A549 (cell line): ENCODE data around the gene MLPH. TPM values are rescaled to one million over a fixed set of nuclear protein-coding genes. Genes with fewer than 3 reads are reported as not detected.
"Not testable (repeated sequence)": the region's sequence is repeated elsewhere in the genome, so short reads cannot be mapped to it uniquely, and the experiment has no call there.

Source experiments
- ATAC-seq, 2 experiments: fragments of 200-7000 bp in 1 of 2; fragments of >200 bp in 1 of 2; cut with Nextera tagmentation in 1 of 2; cut with Tn5 transposase in 1 of 2; 3 replicates each; pipeline versions ENCODE4 v1.8.0 to v1.9.1; 2018 to 2020; ENCODE audit warnings: mild to moderate bottlenecking in 1 of 2, moderate library complexity in 1 of 2
- CTCF ChIA-PET: fragments of 300-600 bp; sonication (Branson Sonifier 250); formaldehyde crosslinking; extraction: SDS; loops from one replicate; lab custom pipeline; 2021; ENCODE audit warnings: antibody characterized with exemption, inconsistent platforms; lab: Yijun Ruan, JAX
- POLR2A ChIA-PET: fragments of 350-600 bp; formaldehyde crosslinking; extraction: SDS; loops from one replicate; lab custom pipeline; 2021; ENCODE audit warnings: antibody characterized with exemption, inconsistent platforms; lab: Yijun Ruan, JAX
- DNase-seq, 2 experiments: peaks; one replicate each; pipeline versions ENCODE4 v3.0.0 to v3.0.0-alpha.2; 2011 to 2016; ENCODE audit warnings: low read depth in 1 of 2, low spot score in 1 of 2
- FAIRE-seq: peaks from 2 replicates; lab custom pipeline; 2011; peaks lifted over from hg19 to GRCh38; lab: Jason Lieb, UNC
- H3K27ac ChIP-seq, 2 experiments: fragments of >200 bp; sonication (Bioruptor Twin); formaldehyde crosslinking; 3 replicates each; pipeline ENCODE4 v1.5.1; 2016 to 2017
- H3K4me1 ChIP-seq: fragments of >200 bp; sonication (Bioruptor Twin); formaldehyde crosslinking; 3 replicates; pipeline ENCODE4 v1.6.1; 2016
- H3K4me2 ChIP-seq: fragments of >200 bp; sonication (Bioruptor Twin); formaldehyde crosslinking; 3 replicates; pipeline ENCODE4 v1.6.1; 2016
- H3K4me3 ChIP-seq: fragments of >200 bp; sonication (Bioruptor Twin); formaldehyde crosslinking; 3 replicates; pipeline ENCODE4 v1.5.1; 2016
- H3K9me3 ChIP-seq: fragments of >200 bp; sonication (Bioruptor Twin); formaldehyde crosslinking; 3 replicates; pipeline ENCODE4 v1.6.1; 2016
- ATOH8 ChIP-seq: fragments of 250-450 bp; sonication (Bioruptor Pico); IDR thresholded peaks from 2 replicates; pipeline ENCODE4 v1.5.0; 2020; ENCODE audit warnings: low read depth, mild to moderate bottlenecking, moderate library complexity
- CEBPB ChIP-seq, 2 experiments: fragments of >200 bp in 1 of 2; sonication (Bioruptor Twin) in 1 of 2; formaldehyde crosslinking in 1 of 2; IDR thresholded peaks; 2 replicates each; pipeline ENCODE4 v1.6.1; 2012 to 2016
- CHD4 ChIP-seq: fragments of 200-600 bp; sonication (generic); IDR thresholded peaks from 2 replicates; pipeline ENCODE4 v1.6.1; 2016; ENCODE audit warnings: antibody characterized with exemption, mild to moderate bottlenecking, borderline replicate concordance
- EHF ChIP-seq: fragments of 250-450 bp; sonication (Bioruptor Pico); IDR thresholded peaks from 2 replicates; pipeline ENCODE4 v1.5.0; 2020; ENCODE audit warnings: mild to moderate bottlenecking
- ELK1 ChIP-seq: fragments of 150-350 bp; IDR thresholded peaks from 2 replicates; pipeline ENCODE4 v1.6.1; 2014; ENCODE audit warnings: low read depth, mild to moderate bottlenecking, low read length
- EP300 ChIP-seq, 2 experiments: fragments of >200 bp; sonication (Bioruptor Twin); formaldehyde crosslinking; IDR thresholded peaks; 2 replicates in 1 of 2; 3 replicates in 1 of 2; pipeline ENCODE4 v1.6.1; 2016 to 2017
- FOSL2 ChIP-seq, 2 experiments: fragments of 450-650 bp in 1 of 2; fragments of >200 bp in 1 of 2; sonication (Bioruptor Twin) in 1 of 2; formaldehyde crosslinking; IDR thresholded peaks; 2 replicates each; pipeline versions ENCODE4 v1.5.0 to v1.6.1; 2016 to 2020; ENCODE audit warnings: mild to moderate bottlenecking in 1 of 2, moderate library complexity in 1 of 2
- GATA3 ChIP-seq: IDR thresholded peaks from 2 replicates; pipeline ENCODE4 v1.6.1; 2012; ENCODE audit warnings: borderline replicate concordance
- HOXB13 ChIP-seq: fragments of 250-450 bp; sonication (Bioruptor Pico); IDR thresholded peaks from 2 replicates; pipeline ENCODE4 v1.5.0; 2020; ENCODE audit warnings: low read depth, mild to moderate bottlenecking, moderate library complexity
- MAFK ChIP-seq: fragments of 450-650 bp; IDR thresholded peaks from 2 replicates; pipeline ENCODE4 v1.6.1; 2014; ENCODE audit not compliant: partially characterized antibody
- MYC ChIP-seq: IDR thresholded peaks from 2 replicates; pipeline ENCODE4 v1.6.1; 2012; ENCODE audit warnings: mild to moderate bottlenecking, inconsistent platforms, low read length, improper control_type of control experiment, borderline replicate concordance
- NFE2L2 ChIP-seq: fragments of 150-350 bp; conservative IDR thresholded peaks from 2 replicates; pipeline ENCODE4 v1.6.1; 2014; ENCODE audit warnings: low read length
- NR3C1 ChIP-seq: fragments of >200 bp; sonication (Bioruptor Twin); formaldehyde crosslinking; IDR thresholded peaks from 3 replicates; pipeline ENCODE4 v1.6.1; 2017
- POLR2AphosphoS2 ChIP-seq: conservative IDR thresholded peaks from 2 replicates; pipeline ENCODE4 v1.6.1; 2012; ENCODE audit warnings: low read length, improper control_type of control experiment, inconsistent platforms
- RCOR1 ChIP-seq: fragments of 150-350 bp; IDR thresholded peaks from 2 replicates; pipeline ENCODE4 v1.6.1; 2014; ENCODE audit warnings: antibody characterized with exemption, low read length, low read depth
- SMC3 ChIP-seq: fragments of >200 bp; sonication (Bioruptor Twin); formaldehyde crosslinking; IDR thresholded peaks from 3 replicates; pipeline ENCODE4 v1.6.1; 2018; ENCODE audit warnings: inconsistent platforms
- TP53 ChIP-seq: fragments of 250-450 bp; sonication (Bioruptor Pico); IDR thresholded peaks from 2 replicates; pipeline ENCODE4 v1.5.0; 2021; ENCODE audit warnings: mild to moderate bottlenecking, moderate library complexity
- ZC3H11A ChIP-seq: fragments of 450-650 bp; IDR thresholded peaks from 2 replicates; pipeline ENCODE4 v1.6.1; 2014; ENCODE audit warnings: antibody characterized with exemption, mild to moderate bottlenecking
- ZFP36 ChIP-seq: fragments of 450-650 bp; IDR thresholded peaks from 2 replicates; pipeline ENCODE4 v1.6.1; 2014; ENCODE audit warnings: borderline replicate concordance; ENCODE audit not compliant: partially characterized antibody
- WGBS: methylation state at CpG from one replicate; pipeline ENCODE4 v1.1.6; 2017; ENCODE audit errors: missing lambda C conversion rate; 5-methylcytosine and 5-hydroxymethylcytosine counted together
- polyA plus RNA-seq, 4 experiments: library from polyadenylated mRNA; depleted of rRNA in 3 of 4; stranded (reverse); fragments of >200 nt; fragmentation: RNase III in 1 of 4; extraction: RNeasy Plus Mini Kit Qiagen cat#74134 plus additional on column Dnase treatment in 1 of 4; gene quantifications; 2 replicates in 3 of 4; 3 replicates in 1 of 4; pipeline ENCODE4 v1.2.3, GENCODE V29; 2011 to 2017
- TF ChIP-seq, protein P1 (sequence below): fragments of 450-650 bp; IDR thresholded peaks from 2 replicates; pipeline ENCODE4 v1.6.1; 2014; ENCODE audit warnings: antibody characterized with exemption
- TF ChIP-seq, protein P2 (sequence below): fragments of >200 bp; sonication (Bioruptor Twin); formaldehyde crosslinking; IDR thresholded peaks from 2 replicates; pipeline ENCODE4 v1.6.1; 2016

The MLPH gene
- polyA plus RNA-seq, 2 of the 4 experiments (the other 2 are of a cell fraction), result 218 to 350 TPM

GRCh38 chr2:237594514-237594871 lies 107.4 kb downstream of the MLPH start:
- no peak for DNase-seq
- ATAC-seq, result no peak
- POLR2A ChIA-PET, result no interaction called here
- TF ChIP-seq NR3C1 (no peak), ZC3H11A (no peak), RCOR1 (no peak), HOXB13 (CRISPR knock-in tag) (no peak)
- Histone ChIP-seq H3K9me3 (no peaks in the 10 kb centered on the region), H3K4me1 (peaks cover 32% of the 10 kb centered on the region), H3K4me2 (peak overlapping the region; percentile 20), H3K27ac (peak overlapping the region in 1 of 2 experiments; percentile 62; a peak in 3 of 6 replicates), H3K4me3 (no peak overlapping the region)
- 66% methylated on average over 5 of the region's 5 CpGs for WGBS
- CTCF ChIA-PET, result no interaction called here
- FAIRE-seq, result no peak

DNA sequence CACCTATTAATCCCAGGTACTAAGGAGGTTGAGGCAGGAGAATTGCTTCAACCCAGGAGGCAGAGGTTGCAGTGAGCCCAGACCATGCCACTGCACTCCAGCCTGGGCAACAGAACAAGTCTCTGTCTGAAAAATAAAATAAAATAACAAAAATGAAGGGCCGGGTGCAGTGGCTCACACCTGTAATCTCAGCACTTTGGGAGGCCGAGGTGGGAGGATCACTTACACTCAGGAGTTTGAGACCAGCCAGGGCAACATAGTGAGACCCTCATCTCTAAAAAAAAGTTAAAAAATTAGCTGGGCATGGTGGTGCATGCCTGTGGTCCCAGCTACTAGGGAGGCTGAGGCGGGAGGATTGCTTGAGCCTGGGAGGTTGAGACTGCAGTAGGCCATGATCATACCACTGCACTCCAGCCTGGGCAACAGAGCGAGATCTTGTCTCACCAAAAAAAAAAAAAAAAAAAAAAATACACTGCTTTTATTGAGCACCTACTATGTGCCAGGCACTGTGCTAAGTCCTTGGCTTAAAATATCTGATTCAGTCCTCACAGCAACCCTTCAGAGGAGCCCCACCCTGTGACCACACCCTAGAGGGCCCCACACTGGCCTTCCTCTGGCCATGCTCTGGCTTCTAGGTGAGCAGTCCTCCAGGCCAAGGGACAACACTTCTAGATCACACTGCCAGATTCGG lies 108.9 kb downstream of the MLPH start:
- POLR2A ChIA-PET, H3K9me3 ChIP-seq, H3K4me3 ChIP-seq, DNase-seq, ATAC-seq, FAIRE-seq, H3K4me2 ChIP-seq: not testable (repeated sequence)
- H3K4me1 ChIP-seq, result peaks cover 18% of the 10 kb centered on the region
- CTCF ChIA-PET, result interaction anchor here (0.8 kb wide), 1 partner anchor 24 kb away, joined by 3 read pairs; no protein-coding TSS in a partner anchor
- 91% methylated on average over 5 of the region's 5 CpGs for WGBS
- H3K27ac ChIP-seq, result peak overlapping the region in 1 of 2 experiments; percentile 4; a peak in 1 of 6 replicates

GRCh38 chr2:237596520-237597195 lies 109.6 kb downstream of the MLPH start:
- H3K4me1 ChIP-seq, result peaks cover 16% of the 10 kb centered on the region
- no peak for FAIRE-seq
- 87% methylated on average over 13 of the region's 13 CpGs for WGBS
- TF ChIP-seq MAFK (no peak), SMC3 (no peak), EP300 (IDR thresholded peaks at IDR 0.05) (no peak), CEBPB (IDR thresholded peaks at IDR 0.05) (no peak), ATOH8 (no peak), MYC (no peak), ELK1 (no peak), CHD4 (no peak), EHF (CRISPR knock-in tag) (no peak)
- ChIA-PET CTCF (interaction anchor here (0.8 kb wide), 2 partner anchors 25 kb away, joined by 3 to 4 read pairs; no protein-coding TSS in a partner anchor), POLR2A (no interaction called here)
- H3K9me3 ChIP-seq, result no peaks in the 10 kb centered on the region
- no peak overlapping the region for H3K4me3 ChIP-seq
- DNase-seq, result no peak
- peak overlapping the region in 1 of 2 experiments; percentile 4; a peak in 1 of 6 replicates for H3K27ac ChIP-seq
- peak; percentile 8 to 15; a peak in 1 of 6 replicates for ATAC-seq
- no peak overlapping the region for H3K4me2 ChIP-seq

GRCh38 chr2:237597196-237598145 lies 110.4 kb downstream of the MLPH start:
- H3K4me3 ChIP-seq, result no peak overlapping the region
- CTCF ChIA-PET, result interaction anchor here (0.6 to 0.8 kb wide), 2 partner anchors 25 to 795 kb away, joined by 3 to 4 read pairs; no protein-coding TSS in a partner anchor
- H3K4me2 ChIP-seq, result no peak overlapping the region
- DNase-seq, result no peak
- no peak overlapping the region for H3K27ac ChIP-seq
- FAIRE-seq, result no peak
- POLR2A ChIA-PET, result no interaction called here
- peaks cover 16% of the 10 kb centered on the region for H3K4me1 ChIP-seq
- ATAC-seq, result no peak
- WGBS, result 84% methylated on average over 28 of the region's 29 CpGs
- no peaks in the 10 kb centered on the region for H3K9me3 ChIP-seq
- TF ChIP-seq, protein P1, sequence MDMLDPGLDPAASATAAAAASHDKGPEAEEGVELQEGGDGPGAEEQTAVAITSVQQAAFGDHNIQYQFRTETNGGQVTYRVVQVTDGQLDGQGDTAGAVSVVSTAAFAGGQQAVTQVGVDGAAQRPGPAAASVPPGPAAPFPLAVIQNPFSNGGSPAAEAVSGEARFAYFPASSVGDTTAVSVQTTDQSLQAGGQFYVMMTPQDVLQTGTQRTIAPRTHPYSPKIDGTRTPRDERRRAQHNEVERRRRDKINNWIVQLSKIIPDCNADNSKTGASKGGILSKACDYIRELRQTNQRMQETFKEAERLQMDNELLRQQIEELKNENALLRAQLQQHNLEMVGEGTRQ, result no peak
- no peak for TF ChIP-seq NFE2L2
- TF ChIP-seq ZFP36, result no peak
- no peak for TF ChIP-seq POLR2AphosphoS2
- TF ChIP-seq FOSL2 (IDR thresholded peaks at IDR 0.05), result no peak
- TF ChIP-seq FOSL2 (CRISPR knock-in tag; IDR thresholded peaks at IDR 0.05), result no peak
- TF ChIP-seq, protein P2, sequence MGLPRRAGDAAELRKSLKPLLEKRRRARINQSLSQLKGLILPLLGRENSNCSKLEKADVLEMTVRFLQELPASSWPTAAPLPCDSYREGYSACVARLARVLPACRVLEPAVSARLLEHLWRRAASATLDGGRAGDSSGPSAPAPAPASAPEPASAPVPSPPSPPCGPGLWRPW, result no peak
- TF ChIP-seq RCOR1, result no peak
- no peak for TF ChIP-seq GATA3
- TF ChIP-seq TP53 (CRISPR knock-in tag), result no peak
